DMS53 treated with DMSO at 0.1 percent for 48 hours (cell line): ENCODE data around the gene EXOC8.
A peak's percentile ranks its signal among the peaks of the same experiment; 100 is the strongest.

Experiments
- DNase-seq: peaks from one replicate; lab custom pipeline; 2025; ENCODE audit not compliant: unreplicated experiment; lab: John Stamatoyannopoulos, UW

EXOC8 gene

DNA sequence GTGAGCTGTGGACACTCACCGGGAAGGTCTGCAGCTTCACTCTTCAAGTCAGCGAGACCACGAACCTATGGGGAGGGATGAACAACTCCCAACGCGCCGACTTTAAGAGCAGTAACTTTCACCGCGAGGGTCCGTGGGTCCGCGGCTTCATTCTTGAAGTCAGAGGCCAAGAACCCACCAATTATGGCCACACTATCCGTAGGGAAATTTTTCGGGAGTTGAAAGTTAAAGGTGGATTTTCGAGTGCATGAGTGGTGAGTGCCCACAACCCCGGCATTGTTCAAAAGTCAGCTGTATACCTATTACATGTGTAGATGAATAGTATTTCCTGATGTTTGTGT is 19.7 kb downstream of the EXOC8 start:
- DNase-seq: no peak

DNA sequence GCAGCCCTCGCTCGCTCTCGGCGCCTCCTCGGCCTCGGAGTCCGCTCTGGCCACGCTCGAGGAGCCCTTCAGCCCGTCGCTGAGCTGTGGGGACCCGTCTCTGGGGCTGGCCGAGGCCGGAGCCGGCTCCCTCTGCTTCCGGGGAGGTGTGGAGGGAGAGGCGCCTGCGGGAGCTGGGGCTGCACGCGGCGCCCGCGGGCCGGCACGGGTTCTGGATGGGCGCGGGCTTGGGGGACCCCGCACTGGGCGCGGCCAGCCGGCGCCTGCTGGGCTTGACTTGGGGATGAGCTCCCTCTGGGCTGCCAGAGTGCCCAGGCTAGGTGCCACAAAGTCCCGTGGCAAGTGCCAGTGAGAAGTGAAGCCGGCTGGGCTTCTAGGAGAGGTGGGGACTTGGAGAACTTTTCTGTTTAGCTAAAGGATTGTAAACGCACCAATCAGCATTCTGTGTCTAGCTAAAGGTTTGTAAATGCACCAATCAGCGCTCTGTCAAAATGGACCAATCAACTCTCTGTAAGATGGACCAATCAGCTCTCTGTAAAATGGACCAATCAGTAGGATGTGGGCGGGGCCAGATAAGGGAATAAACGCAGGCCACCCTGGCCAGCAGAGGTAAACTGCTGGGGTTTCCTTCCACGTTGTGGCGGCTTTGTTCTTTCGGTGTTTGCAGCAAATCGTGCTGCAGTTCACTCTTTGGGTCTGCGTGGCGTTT is 20.2 kb downstream of the EXOC8 start:
- DNase-seq: no peak

- DNase-seq: peak; percentile 7
Observed at GRCh38 chr1:231315887-231316286, 21.8 kb downstream of the EXOC8 start.

- no peak for DNase-seq
Observed at GRCh38 chr1:231313661-231314060, 24.0 kb downstream of the EXOC8 start.

GRCh38 chr1:231312432-231312788 is 25.2 kb downstream of the EXOC8 start:
- no peak for DNase-seq

DNA sequence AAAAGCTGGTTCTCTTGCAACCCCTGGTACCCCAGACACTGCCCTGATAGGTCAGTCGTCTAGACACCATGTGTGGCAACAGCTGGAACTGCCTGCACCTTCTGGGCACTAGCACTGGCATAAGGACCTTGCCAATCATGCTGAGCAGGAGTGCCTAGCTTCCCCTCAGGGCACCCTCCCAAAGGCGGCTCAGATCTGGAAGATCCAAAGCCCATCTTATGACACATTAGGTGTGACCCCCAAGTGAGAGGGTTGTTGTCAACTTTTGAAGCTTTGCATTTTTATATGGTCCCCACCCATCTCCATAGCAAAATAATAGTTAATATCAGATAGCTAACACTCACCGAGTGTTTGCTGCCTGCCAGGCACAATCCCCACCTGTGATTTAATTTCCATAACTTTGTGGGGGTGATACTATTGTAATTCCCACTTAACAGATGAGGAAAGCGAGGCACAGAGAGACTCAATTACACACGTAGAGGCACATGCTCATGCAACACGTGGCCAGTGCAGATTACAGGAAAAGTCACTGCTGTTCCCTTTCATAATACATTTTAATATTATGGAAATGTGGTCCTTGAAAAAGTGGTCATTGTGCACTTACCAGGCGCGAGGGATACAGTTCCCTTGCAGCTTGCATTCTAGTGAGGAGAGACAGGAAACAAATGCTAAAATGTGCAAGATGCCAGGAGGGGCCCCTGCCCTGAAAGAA is 25.8 kb downstream of the EXOC8 start:
- no peak for DNase-seq

GRCh38 chr1:231310391-231310934 is 27.2 kb downstream of the EXOC8 start:
- DNase-seq: no peak

GRCh38 chr1:231301990-231302389 is 35.7 kb downstream of the EXOC8 start:
- DNase-seq: no peak

DNA sequence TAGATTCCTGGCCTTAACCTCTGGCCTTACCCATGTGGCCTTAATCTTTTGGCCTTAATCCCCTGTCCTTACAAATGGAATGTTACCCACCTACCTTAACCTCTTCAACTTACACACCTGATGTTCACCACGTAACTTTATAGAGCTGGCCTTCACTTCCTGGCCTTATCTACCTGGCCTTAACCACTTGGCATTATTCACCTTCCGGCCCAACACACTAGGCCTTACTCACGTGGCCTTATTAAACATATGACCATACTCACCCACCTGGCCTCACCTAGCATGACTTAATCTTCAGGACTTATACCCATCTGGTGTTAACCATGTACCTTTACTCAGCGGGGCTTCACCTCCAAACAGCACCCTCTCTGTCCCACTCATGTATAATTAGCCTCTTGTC is 41.7 kb downstream of the EXOC8 start:
- no peak for DNase-seq

GRCh38 chr1:231286603-231287002 is 51.0 kb downstream of the EXOC8 start:
- DNase-seq: no peak

DNA sequence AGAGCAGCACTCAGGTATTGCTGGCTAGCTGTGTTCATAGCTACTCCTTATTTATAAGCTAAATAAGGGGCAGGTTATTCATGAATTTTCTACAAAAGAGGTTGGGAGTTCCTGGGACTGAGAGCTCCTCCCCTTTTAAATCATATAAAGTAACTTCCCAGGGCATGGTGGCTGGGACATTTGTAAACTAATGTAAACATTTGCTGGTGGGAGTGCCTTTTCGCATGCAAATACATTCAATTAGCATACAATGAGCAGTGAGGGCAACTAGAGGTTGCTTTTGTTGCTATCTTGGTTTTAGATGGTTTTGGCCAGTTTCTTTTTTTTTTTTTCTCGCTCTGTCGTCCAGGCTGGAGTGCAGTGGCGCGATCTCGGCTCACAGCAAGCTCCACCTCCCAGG is 53.2 kb downstream of the EXOC8 start:
- DNase-seq: no peak
